H1 (cell line): ENCODE results near the gene JPT2.
A peak's percentile ranks its signal among the peaks of the same experiment; 100 is the strongest.

ENCODE experiments used
- CBX8 ChIP-seq: fragments of 300-800, 300-1000 bp; sonication (generic); IDR thresholded peaks from 2 replicates; pipeline ENCODE4 v1.7.1; 2016; ENCODE audit warnings: low read depth, low read length, borderline replicate concordance
- CTBP2 ChIP-seq: IDR thresholded peaks from 2 replicates; pipeline ENCODE4 v1.7.0; 2011; ENCODE audit warnings: borderline replicate concordance, mild to moderate bottlenecking, moderate library complexity, mixed read lengths, low read length; ENCODE audit not compliant: insufficient read depth, insufficient read length
- CTCF ChIP-seq, 3 experiments: IDR thresholded peaks; 1 replicate in 2 of 3; 2 replicates in 1 of 3; pipeline versions ENCODE4 v1.5.1 to v1.6.1; 2011; ENCODE audit warnings: low read length in 3 of 3, mild to moderate bottlenecking in 3 of 3, inconsistent platforms in 2 of 3, low read depth in 1 of 3, moderate library complexity in 1 of 3; ENCODE audit not compliant: insufficient read depth in 1 of 3; ENCODE audit errors: control extremely low read depth in 1 of 3
- MAX ChIP-seq: IDR thresholded peaks from 2 replicates; pipeline ENCODE4 v1.6.1; 2012; ENCODE audit warnings: inconsistent platforms
- POLR2AphosphoS5 ChIP-seq: IDR thresholded peaks from 2 replicates; pipeline ENCODE4 v1.6.1; 2011; ENCODE audit warnings: low read depth, low read length
- RXRA ChIP-seq: IDR thresholded peaks from 2 replicates; pipeline ENCODE4 v1.6.1; 2011; ENCODE audit warnings: low read depth, mild to moderate bottlenecking, low read length, moderate library complexity; ENCODE audit not compliant: insufficient read depth
- SP4 ChIP-seq: IDR thresholded peaks from 2 replicates; pipeline ENCODE4 v1.6.1; 2012; ENCODE audit warnings: low read length, inconsistent platforms

- no peak for TF ChIP-seq POLR2AphosphoS5
- peak in 2 of 3 experiments; percentile 6 to 21; a peak in 2 of 4 replicates for TF ChIP-seq CTCF (IDR thresholded peaks at IDR 0.05; ENCODE audit: control extremely low read depth in 1 of 3, insufficient read depth in 1 of 3, low read depth in 1 of 3, low read length in 3 of 3)
- TF ChIP-seq CBX8: no peak
- TF ChIP-seq RXRA: no peak
- TF ChIP-seq CTBP2: no peak
- TF ChIP-seq MAX: no peak
- TF ChIP-seq SP4: no peak
Observed at GRCh38 chr16:1631230-1631629, 46.8 kb upstream of the JPT2 start.
